Body of pancreas (tissue), 4 donors: ENCODE data around the gene SLC18A3.

Experiments
- POLR2A ChIP-seq, 3 donors: fragments of 450-650 bp; IDR thresholded peaks; one replicate each; pipeline ENCODE4 v1.6.1; 2016; ENCODE audit warnings: antibody characterized with exemption in 3 of 3, mild to moderate bottlenecking in 2 of 3
- TF ChIP-seq, protein P1 (sequence below), 7 experiments: fragments of 450-650 bp in 4 of 7; fragments of 200-600 bp in 3 of 7; sonication (generic) in 3 of 7; IDR thresholded peaks; one replicate each; pipeline ENCODE4 v1.5.1; 2016 to 2019; ENCODE audit warnings: antibody characterized with exemption in 7 of 7

DNA sequence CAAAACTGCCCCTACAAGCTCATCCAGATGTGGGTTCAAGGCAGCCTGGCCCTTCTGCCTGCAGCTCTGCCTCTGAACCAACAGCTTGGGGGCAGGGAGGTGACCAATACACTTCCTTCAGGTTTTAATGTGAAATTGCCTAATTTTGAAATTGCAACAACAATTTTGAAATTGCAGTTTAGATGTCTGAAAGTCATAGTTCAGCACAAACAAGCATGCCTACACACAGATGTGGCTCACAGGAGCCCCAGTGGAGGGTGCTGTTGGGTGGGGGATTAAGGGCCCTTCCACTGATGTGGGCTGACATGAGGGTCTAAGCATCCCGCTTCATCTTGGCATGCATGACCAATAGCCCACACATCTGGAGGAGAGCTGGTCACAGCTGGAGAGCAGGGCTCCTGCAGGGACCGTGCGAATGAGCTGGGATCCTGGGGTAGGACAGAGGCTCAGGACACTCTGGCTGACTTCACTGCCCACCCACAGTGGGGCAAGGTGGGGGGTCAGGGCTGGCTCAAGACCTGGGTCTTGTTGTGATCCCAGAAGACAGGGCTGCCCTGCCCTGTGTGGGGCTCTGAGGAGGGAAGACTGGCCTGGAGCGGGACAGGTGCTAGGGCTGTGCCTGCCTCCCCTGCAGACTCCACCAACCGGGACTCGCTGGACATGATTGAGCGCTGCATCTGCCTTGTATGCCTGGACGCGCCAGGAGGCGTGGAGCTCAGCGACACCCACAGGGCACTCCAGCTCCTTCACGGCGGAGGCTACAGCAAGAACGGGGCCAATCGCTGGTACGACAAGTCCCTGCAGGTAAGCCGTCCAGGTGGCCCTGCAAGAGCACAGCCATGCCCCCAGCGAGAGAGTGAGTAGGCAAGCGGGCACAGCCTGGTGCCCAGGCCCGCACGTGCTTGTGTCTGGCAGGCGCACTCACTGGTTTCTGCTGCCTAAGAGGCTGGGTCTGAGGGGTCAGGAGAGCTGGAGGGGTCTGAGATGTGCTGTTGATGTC, 36.1 kb downstream of the SLC18A3 start:
- TF ChIP-seq, protein P1, sequence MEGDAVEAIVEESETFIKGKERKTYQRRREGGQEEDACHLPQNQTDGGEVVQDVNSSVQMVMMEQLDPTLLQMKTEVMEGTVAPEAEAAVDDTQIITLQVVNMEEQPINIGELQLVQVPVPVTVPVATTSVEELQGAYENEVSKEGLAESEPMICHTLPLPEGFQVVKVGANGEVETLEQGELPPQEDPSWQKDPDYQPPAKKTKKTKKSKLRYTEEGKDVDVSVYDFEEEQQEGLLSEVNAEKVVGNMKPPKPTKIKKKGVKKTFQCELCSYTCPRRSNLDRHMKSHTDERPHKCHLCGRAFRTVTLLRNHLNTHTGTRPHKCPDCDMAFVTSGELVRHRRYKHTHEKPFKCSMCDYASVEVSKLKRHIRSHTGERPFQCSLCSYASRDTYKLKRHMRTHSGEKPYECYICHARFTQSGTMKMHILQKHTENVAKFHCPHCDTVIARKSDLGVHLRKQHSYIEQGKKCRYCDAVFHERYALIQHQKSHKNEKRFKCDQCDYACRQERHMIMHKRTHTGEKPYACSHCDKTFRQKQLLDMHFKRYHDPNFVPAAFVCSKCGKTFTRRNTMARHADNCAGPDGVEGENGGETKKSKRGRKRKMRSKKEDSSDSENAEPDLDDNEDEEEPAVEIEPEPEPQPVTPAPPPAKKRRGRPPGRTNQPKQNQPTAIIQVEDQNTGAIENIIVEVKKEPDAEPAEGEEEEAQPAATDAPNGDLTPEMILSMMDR (IDR thresholded peaks at IDR 0.05) = no peak
- TF ChIP-seq POLR2A (IDR thresholded peaks at IDR 0.05) = no peak
